ENCODE data around the gene SIRT5. TPM values are rescaled to one million over a fixed set of nuclear protein-coding genes. Genes with fewer than 3 reads are reported as not detected.

Gene SIRT5
- polyA plus RNA-seq, 2 of the 4 experiments (the other 2 are of a cell fraction) = 5.1 to 7.8 TPM

DNA sequence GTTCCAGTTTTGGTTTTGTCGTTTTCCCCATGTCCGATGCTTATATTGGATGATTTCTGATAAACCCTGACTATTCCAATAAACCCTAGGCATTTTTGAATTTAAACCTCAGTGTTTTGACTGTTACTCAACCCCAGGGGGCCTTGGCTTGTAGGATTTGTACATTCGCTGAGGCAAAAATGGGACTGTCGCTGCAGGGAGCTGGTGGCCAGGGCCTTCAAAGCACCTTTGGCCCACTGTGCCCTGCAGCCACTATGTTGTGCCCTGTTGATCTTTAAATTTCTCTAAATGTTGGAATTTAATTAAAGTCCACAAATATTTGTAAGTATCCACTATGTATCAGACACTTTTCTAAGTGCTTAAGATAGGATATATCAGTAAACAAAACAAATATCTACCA, 31.2 kb downstream of the SIRT5 start:
- ChIA-PET CTCF (no interaction called here), POLR2A (no interaction called here)
- H3K27ac ChIP-seq = no peak overlapping the region
- 83% methylated on average over 4 of the region's 4 CpGs for WGBS (ENCODE audit: missing lambda C conversion rate)
- ATAC-seq = no peak
- no peak overlapping the region for H3K4me2 ChIP-seq
- H3K9me3 ChIP-seq = no peaks in the 10 kb centered on the region
- H3K4me3 ChIP-seq = no peak overlapping the region
- no peaks in the 10 kb centered on the region for H3K4me1 ChIP-seq
- no peak for DNase-seq (ENCODE audit: low read depth in 1 of 2, low spot score in 1 of 2)
- no peak for TF ChIP-seq ESRRA (IDR thresholded peaks at IDR 0.05; ENCODE audit: borderline replicate concordance, low read length)
- TF ChIP-seq RAD21 (conservative IDR thresholded peaks at IDR 0.05 in 1 of 2, IDR thresholded peaks at IDR 0.05 in 1 of 2) = no peak
- TF ChIP-seq E2F6 (IDR thresholded peaks at IDR 0.05; ENCODE audit: borderline replicate concordance, low read depth) = no peak
- TF ChIP-seq CEBPB (IDR thresholded peaks at IDR 0.05) = no peak
- no peak for TF ChIP-seq NR3C1 (IDR thresholded peaks at IDR 0.05)
- no peak for FAIRE-seq

DNA sequence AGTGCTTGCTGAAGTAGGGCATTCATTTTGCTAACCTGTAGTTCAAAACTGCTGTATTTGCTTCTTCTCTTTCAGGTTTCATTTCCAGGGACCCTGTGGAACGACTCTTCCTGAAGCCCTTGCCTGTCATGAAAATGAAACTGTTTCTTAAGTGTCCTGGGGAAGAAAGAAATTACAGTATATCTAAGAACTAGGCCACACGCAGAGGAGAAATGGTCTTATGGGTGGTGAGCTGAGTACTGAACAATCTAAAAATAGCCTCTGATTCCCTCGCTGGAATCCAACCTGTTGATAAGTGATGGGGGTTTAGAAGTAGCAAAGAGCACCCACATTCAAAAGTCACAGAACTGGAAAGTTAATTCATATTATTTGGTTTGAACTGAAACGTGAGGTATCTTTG, 37.3 kb downstream of the SIRT5 start:
- no peak for DNase-seq (ENCODE audit: low read depth in 1 of 2, low spot score in 1 of 2)
- Histone ChIP-seq H3K4me1 (peaks cover 3% of the 10 kb centered on the region; the same call in 2 of the 3 replicates), H3K4me2 (no peak overlapping the region), H3K9me3 (no peaks in the 10 kb centered on the region), H3K27ac (no peak overlapping the region), H3K4me3 (no peak overlapping the region)
- ChIA-PET POLR2A (no interaction called here), CTCF (no interaction called here)
- no peak for FAIRE-seq
- no peak for ATAC-seq
- TF ChIP-seq, protein P1, sequence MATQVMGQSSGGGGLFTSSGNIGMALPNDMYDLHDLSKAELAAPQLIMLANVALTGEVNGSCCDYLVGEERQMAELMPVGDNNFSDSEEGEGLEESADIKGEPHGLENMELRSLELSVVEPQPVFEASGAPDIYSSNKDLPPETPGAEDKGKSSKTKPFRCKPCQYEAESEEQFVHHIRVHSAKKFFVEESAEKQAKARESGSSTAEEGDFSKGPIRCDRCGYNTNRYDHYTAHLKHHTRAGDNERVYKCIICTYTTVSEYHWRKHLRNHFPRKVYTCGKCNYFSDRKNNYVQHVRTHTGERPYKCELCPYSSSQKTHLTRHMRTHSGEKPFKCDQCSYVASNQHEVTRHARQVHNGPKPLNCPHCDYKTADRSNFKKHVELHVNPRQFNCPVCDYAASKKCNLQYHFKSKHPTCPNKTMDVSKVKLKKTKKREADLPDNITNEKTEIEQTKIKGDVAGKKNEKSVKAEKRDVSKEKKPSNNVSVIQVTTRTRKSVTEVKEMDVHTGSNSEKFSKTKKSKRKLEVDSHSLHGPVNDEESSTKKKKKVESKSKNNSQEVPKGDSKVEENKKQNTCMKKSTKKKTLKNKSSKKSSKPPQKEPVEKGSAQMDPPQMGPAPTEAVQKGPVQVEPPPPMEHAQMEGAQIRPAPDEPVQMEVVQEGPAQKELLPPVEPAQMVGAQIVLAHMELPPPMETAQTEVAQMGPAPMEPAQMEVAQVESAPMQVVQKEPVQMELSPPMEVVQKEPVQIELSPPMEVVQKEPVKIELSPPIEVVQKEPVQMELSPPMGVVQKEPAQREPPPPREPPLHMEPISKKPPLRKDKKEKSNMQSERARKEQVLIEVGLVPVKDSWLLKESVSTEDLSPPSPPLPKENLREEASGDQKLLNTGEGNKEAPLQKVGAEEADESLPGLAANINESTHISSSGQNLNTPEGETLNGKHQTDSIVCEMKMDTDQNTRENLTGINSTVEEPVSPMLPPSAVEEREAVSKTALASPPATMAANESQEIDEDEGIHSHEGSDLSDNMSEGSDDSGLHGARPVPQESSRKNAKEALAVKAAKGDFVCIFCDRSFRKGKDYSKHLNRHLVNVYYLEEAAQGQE (IDR thresholded peaks at IDR 0.05) = no peak
- TF ChIP-seq EHMT2 (IDR thresholded peaks at IDR 0.05; ENCODE audit: low read depth) (no peak), ZNF302 (CRISPR knock-in tag; IDR thresholded peaks at IDR 0.05) (no peak), RARB (CRISPR knock-in tag; IDR thresholded peaks at IDR 0.05) (no peak)
- WGBS (ENCODE audit: missing lambda C conversion rate) = 84% methylated on average over 4 of the region's 4 CpGs

GRCh38 chr6:13613029-13613594, 38.7 kb downstream of the SIRT5 start:
- TF ChIP-seq CHD2 (IDR thresholded peaks at IDR 0.05; ENCODE audit: low read length, partially characterized antibody) (no peak), JUN (IDR thresholded peaks at IDR 0.05) (no peak), PBX3 (IDR thresholded peaks at IDR 0.05) (no peak), KDM1A (IDR thresholded peaks at IDR 0.05; ENCODE audit: low read depth) (no peak), FOSL2 (IDR thresholded peaks at IDR 0.05) (no peak), FOSL2 (CRISPR knock-in tag; IDR thresholded peaks at IDR 0.05) (no peak), NFE2L2 (conservative IDR thresholded peaks at IDR 0.05; ENCODE audit: low read length) (no peak), CBX2 (IDR thresholded peaks at IDR 0.05; ENCODE audit: borderline replicate concordance, low read depth) (no peak), E2F6 (IDR thresholded peaks at IDR 0.05; ENCODE audit: borderline replicate concordance, low read depth) (no peak), TP53 (CRISPR knock-in tag; IDR thresholded peaks at IDR 0.05) (no peak), ZC3H11A (IDR thresholded peaks at IDR 0.05) (no peak), HEYL (CRISPR knock-in tag; IDR thresholded peaks at IDR 0.05) (no peak), MYC (IDR thresholded peaks at IDR 0.05; ENCODE audit: borderline replicate concordance, low read length) (no peak)
- H3K4me1 ChIP-seq = peaks cover 10% of the 10 kb centered on the region; the same call in 2 of the 3 replicates
- peak overlapping the region; percentile 84 for H3K4me2 ChIP-seq
- WGBS (ENCODE audit: missing lambda C conversion rate) = 75% methylated on average over 3 of the region's 3 CpGs
- H3K4me3 ChIP-seq = no peak overlapping the region
- no peak for ATAC-seq
- POLR2A ChIA-PET = no interaction called here
- FAIRE-seq = no peak
- H3K27ac ChIP-seq = no peak overlapping the region
- CTCF ChIA-PET = interaction anchor here (1.0 to 1.8 kb wide), 2 partner anchors 11 to 19 kb away, joined by 3 to 4 read pairs; no protein-coding TSS in a partner anchor
- H3K9me3 ChIP-seq = no peaks in the 10 kb centered on the region
- DNase-seq (ENCODE audit: low read depth in 1 of 2, low spot score in 1 of 2) = no peak

Data from A549 (cell line).